GM18867 (cell line): Measurements from ENCODE around the gene KRTAP5-9.
"Not testable (repeated sequence)": the region's sequence is repeated elsewhere in the genome, so short reads cannot be mapped to it uniquely, and the experiment has no call there.

ENCODE experiments used
- ATAC-seq: cut with Tn5 transposase; IDR thresholded peaks from one replicate; pipeline ENCODE4 v1.9.1; 2021; ENCODE audit warnings: mild to moderate bottlenecking, moderate library complexity; ENCODE audit not compliant: unreplicated experiment

The KRTAP5-9 gene

DNA sequence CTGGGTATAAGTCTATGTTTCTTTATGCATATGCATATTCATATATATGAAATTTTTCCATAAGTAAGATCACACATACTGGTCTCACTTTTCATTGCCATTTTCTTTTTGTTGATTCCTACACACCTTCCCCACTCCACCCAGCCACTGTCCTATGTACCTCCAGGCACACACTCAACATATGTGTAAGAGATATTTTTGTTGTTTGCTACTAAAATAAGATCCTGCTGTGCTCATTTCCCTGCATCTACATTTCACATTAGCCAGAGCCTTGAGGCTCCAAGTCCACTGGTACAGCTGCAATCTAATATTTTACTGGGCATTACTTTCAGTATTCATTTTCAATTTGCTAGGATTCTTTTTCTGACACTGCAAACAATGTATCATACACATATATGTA is 9.0 kb downstream of the KRTAP5-9 start:
- ATAC-seq = no peak

- ATAC-seq = no peak
Measured at GRCh38 chr11:71558996-71559395, 10.8 kb downstream of the KRTAP5-9 start.

- no peak for ATAC-seq
Measured at GRCh38 chr11:71562120-71562519, 13.9 kb downstream of the KRTAP5-9 start.

DNA sequence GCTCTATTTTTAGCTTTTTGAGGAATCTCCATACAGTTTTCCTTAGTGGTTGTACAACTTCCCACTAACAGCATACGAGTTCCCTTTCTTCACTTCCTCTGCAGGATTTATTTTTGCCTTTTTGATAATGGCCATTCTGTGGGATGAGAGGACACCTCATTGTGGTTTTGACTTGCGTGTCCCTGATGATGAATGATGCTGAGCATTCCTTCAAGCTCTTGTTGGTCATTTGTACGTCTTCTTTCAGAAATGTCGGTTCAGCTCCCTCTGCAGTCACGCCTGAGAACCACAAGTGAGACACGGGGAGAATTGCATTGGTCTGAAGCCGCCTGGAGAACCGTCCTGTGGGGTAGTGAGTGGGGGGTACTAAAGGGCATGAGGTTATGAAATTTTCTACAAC is 15.2 kb downstream of the KRTAP5-9 start:
- no peak for ATAC-seq

GRCh38 chr11:71564430-71564829 is 16.2 kb downstream of the KRTAP5-9 start:
- ATAC-seq = no peak

DNA sequence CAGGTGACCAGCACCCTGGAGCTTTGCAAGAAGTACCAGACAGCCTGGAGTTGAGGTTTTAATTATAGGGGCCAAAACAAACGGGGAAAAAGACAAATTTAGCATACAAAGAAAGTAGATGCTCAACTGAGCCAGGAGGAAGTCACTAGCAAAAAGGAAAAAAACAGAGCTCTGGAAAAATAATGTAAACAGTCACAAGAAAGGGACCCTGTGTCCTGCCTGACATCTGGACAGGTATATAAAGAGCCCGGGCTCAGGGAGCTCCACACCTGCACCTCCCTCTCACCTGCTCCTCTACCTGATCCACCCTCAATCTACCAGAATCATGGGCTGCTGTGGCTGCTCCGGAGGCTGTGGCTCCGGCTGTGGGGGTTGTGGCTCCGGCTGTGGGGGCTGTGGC is 17.0 kb downstream of the KRTAP5-9 start, which contains the start of gene KRTAP5-10:
Gene KRTAP5-10, plus strand, starts transcription at position 301 of the 400 bp plus-strand sequence. Its CDS starts 25 bp downstream, at position 326.
- ATAC-seq = no peak

- no peak for ATAC-seq
Measured at GRCh38 chr11:71566081-71566620, 17.9 kb downstream of the KRTAP5-9 start.

- ATAC-seq = not testable (repeated sequence)
Measured at GRCh38 chr11:71566626-71567599, 18.7 kb downstream of the KRTAP5-9 start.

DNA sequence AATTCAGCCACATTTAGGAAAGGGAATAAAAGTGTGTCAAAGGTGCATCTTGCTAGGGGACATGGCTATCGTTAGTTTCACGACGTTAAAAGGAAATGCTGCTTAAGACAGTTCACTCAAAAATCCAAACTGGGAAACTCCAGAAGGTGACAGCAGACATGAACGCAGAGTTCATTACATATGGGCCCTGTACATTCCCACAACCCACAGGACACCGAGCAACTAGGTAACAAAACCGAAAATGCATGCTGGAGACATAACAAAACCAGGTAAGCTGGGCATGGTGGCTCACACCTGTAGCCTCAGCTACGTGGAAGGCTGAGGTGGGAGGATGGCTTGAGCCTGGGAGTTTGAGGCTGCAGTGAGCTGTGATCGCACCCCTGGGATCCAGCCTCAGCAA is 19.4 kb downstream of the KRTAP5-9 start:
- ATAC-seq = not testable (repeated sequence)

GRCh38 chr11:71568704-71569349 is 20.6 kb downstream of the KRTAP5-9 start:
- ATAC-seq = no peak

- ATAC-seq = not testable (repeated sequence)
Measured at GRCh38 chr11:71571101-71571850, 23.1 kb downstream of the KRTAP5-9 start.

- ATAC-seq = no peak
Measured at GRCh38 chr11:71572811-71573210, 24.6 kb downstream of the KRTAP5-9 start.

DNA sequence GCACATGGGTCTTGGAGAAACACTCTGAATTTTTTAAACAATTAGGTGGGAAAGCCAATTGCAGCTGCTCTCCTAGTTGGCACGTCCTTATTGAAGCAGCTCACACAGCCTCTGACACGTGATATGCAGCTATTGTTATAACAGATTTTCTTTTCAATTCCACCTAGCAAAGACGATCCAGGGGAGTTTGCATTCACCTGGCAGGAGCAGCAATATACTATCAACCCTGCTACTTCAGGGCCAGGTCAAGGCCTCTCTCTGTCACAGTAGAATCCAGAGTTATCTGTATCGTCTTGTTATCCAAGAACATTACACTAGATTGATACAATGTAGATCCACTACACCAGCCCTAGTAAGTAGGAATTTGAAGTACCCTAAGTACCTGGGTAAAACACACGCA is 26.2 kb downstream of the KRTAP5-9 start:
- no peak for ATAC-seq

GRCh38 chr11:71575723-71576424 is 27.7 kb downstream of the KRTAP5-9 start:
- no peak for ATAC-seq

DNA sequence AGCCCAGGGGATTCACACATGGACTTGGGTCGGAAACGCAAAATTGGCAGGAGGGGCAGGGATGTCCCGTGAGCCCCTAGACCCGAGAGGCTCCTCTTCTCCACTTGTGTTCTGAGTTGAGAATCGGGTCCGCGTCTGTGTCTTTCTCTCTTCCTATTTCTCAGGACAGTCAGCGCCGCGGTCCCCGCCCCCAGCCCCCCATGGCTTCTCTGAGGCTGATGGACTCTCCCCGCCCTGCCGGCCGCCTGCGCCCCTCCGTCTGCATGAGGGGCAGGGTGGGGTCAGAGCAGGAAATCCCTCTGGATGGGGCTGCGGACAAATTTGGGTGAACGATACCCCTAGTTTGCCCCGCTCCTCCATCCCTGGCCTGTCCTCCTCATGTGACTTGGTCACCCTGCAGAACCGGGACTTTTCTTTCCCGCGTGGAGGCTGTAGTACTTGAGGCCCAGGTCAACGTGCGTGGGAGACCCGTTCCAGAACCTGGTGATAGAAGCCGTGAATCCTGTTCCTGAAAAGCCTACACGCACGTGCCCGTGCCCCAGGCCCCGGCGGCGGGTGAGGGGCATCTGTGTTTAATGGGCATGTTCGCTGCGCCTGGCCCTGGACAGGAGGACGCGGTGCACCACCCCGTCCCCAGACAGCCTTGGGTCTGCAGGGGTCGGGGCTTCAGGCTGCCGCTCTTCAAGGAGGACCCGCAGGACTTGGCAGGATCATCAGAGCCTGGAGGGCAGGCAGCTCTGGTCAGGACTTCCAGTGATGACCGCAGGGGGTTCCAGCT is 28.7 kb downstream of the KRTAP5-9 start:
- ATAC-seq = not testable (repeated sequence)

GRCh38 chr11:71577469-71578004 is 29.3 kb downstream of the KRTAP5-9 start:
- no peak for ATAC-seq

- ATAC-seq = not testable (repeated sequence)
Measured at GRCh38 chr11:71579513-71579912, 31.3 kb downstream of the KRTAP5-9 start.

GRCh38 chr11:71580057-71581003 is 32.1 kb downstream of the KRTAP5-9 start:
- ATAC-seq = no peak
